K562 (cell line): Measurements from ENCODE around the gene BHLHE40. TPM values are rescaled to one million over a fixed set of nuclear protein-coding genes. Genes with fewer than 3 reads are reported as not detected.

Source experiments
- ATAC-seq: fragments of 200-7000 bp; cut with Tn5 transposase; 3 replicates; pipeline ENCODE4 v1.9.1; 2020; ENCODE audit warnings: moderate library complexity
- BruUV-seq: library from RNA; stranded (reverse); fragments of 400-500 nt; replicated peaks from 2 replicates; lab custom pipeline; 2021; lab: Mats Ljungman, UMichigan
- CTCF ChIA-PET: fragments of 300-600 bp; formaldehyde crosslinking; extraction: SDS; loops from one replicate; lab custom pipeline; 2021; ENCODE audit warnings: low intra/inter-chr PET ratio; lab: Yijun Ruan, JAX
- POLR2A ChIA-PET: fragments of 300-600, 350-650 bp; sonication (Branson Sonifier 250); formaldehyde crosslinking; extraction: SDS; loops from one replicate; lab custom pipeline; 2021; ENCODE audit warnings: antibody characterized with exemption, inconsistent platforms; lab: Yijun Ruan, JAX
- DNase-seq, 4 experiments: peaks; one replicate each; pipeline versions ENCODE4 v3.0.0 to v3.0.0-alpha.2; 2011 to 2018; ENCODE audit warnings: low spot score in 3 of 4, mixed read lengths in 3 of 4; ENCODE audit errors: extremely low read depth in 1 of 4
- FAIRE-seq: peaks from 2 replicates; lab custom pipeline; 2011; peaks lifted over from hg19 to GRCh38; lab: Jason Lieb, UNC
- H2AFZ ChIP-seq: 2 replicates; pipeline ENCODE4 v1.6.0; 2011; ENCODE audit warnings: low read depth, low read length, control low read depth, inconsistent platforms
- H3K27ac ChIP-seq: fragments of 200-600 bp; 3 replicates; pipeline ENCODE4 v1.8.0; 2011; ENCODE audit warnings: low read depth, mild to moderate bottlenecking, control low read depth, inconsistent platforms, low read length, moderate library complexity, mixed read lengths; ENCODE audit errors: extremely low read depth
- H3K27me3 ChIP-seq, 2 experiments: fragments of 300-600 bp in 1 of 2; 2 replicates in 1 of 2; 3 replicates in 1 of 2; pipeline versions ENCODE4 v1.6.0 to v1.8.0; 2011; ENCODE audit warnings: inconsistent platforms in 2 of 2, low read length in 2 of 2, mild to moderate bottlenecking in 1 of 2, mixed read lengths in 1 of 2, moderate library complexity in 1 of 2; ENCODE audit not compliant: control insufficient read depth in 2 of 2, insufficient read depth in 2 of 2
- H3K36me3 ChIP-seq: fragments of 300-600 bp; 3 replicates; pipeline ENCODE4 v1.8.0; 2011; ENCODE audit warnings: mild to moderate bottlenecking, low read length, inconsistent platforms; ENCODE audit not compliant: control insufficient read depth, insufficient read depth
- H3K4me1 ChIP-seq, 2 experiments: fragments of 200-600 bp in 1 of 2; replicated peaks in 1 of 2; 2 replicates in 1 of 2; 3 replicates in 1 of 2; pipeline versions ENCODE4 v1.5.1 to v1.8.0; 2011; ENCODE audit warnings: inconsistent platforms in 2 of 2, low read length in 2 of 2, mild to moderate bottlenecking in 1 of 2, mixed read lengths in 1 of 2, moderate library complexity in 1 of 2; ENCODE audit not compliant: control insufficient read depth in 2 of 2, insufficient read depth in 2 of 2
- H3K4me2 ChIP-seq: 2 replicates; pipeline ENCODE4 v1.6.1; 2011; ENCODE audit warnings: low read length, control low read depth, inconsistent platforms, mixed read lengths; ENCODE audit not compliant: insufficient read depth
- H3K4me3 ChIP-seq: fragments of 200-600 bp; sonication (generic), shearing (Covaris generic); 2 replicates; pipeline ENCODE4 v1.5.1; 2016; ENCODE audit warnings: control low read depth, inconsistent platforms
- H3K79me2 ChIP-seq: fragments of 200-600 bp; 3 replicates; pipeline ENCODE4 v1.8.0; 2011; ENCODE audit warnings: low read length, inconsistent platforms; ENCODE audit not compliant: control insufficient read depth, insufficient read depth
- H3K9ac ChIP-seq, 2 experiments: 2 replicates each; pipeline versions ENCODE4 v1.6.0 to v1.6.1; 2011; ENCODE audit warnings: low read depth in 2 of 2, low read length in 2 of 2, control low read depth in 1 of 2, inconsistent platforms in 1 of 2, mild to moderate bottlenecking in 1 of 2, mixed read lengths in 1 of 2; ENCODE audit not compliant: insufficient read depth in 1 of 2
- H3K9me1 ChIP-seq: one replicate; pipeline ENCODE4 v1.6.0; 2011; ENCODE audit warnings: inconsistent platforms, mild to moderate bottlenecking, low read length, moderate library complexity; ENCODE audit not compliant: control insufficient read depth, insufficient read depth
- H3K9me3 ChIP-seq: replicated peaks from 2 replicates; pipeline ENCODE4 v1.5.1; 2011; ENCODE audit warnings: low read depth, low read length, inconsistent platforms; ENCODE audit not compliant: control insufficient read depth, insufficient read depth
- H4K20me1 ChIP-seq: replicated peaks from 2 replicates; pipeline ENCODE4 v1.6.1; 2011; ENCODE audit warnings: low read length, inconsistent platforms, mixed read lengths; ENCODE audit not compliant: control insufficient read depth, insufficient read depth
- CEBPB ChIP-seq: fragments of 450-650 bp; IDR thresholded peaks from 2 replicates; pipeline ENCODE4 v1.6.1; 2016; ENCODE audit warnings: missing genetic modification characterization, missing compliant biosample characterization
- CEBPG ChIP-seq, 3 experiments: fragments of 200-800 bp in 1 of 3; sonication (Bioruptor generic) in 1 of 3; sonication (generic) in 1 of 3; formaldehyde crosslinking in 1 of 3; IDR thresholded peaks in 2 of 3; conservative IDR thresholded peaks in 1 of 3; 2 replicates each; pipeline versions ENCODE4 v1.6.1 to v1.8.0; 2016 to 2022; ENCODE audit warnings: missing compliant biosample characterization in 2 of 3, missing genetic modification characterization in 2 of 3, mild to moderate bottlenecking in 1 of 3, missing genetic modification reagents in 1 of 3
- CHCHD3 ChIP-seq: fragments of 250-450 bp; sonication (Bioruptor Pico); IDR thresholded peaks from 2 replicates; pipeline ENCODE4 v2.1.2; 2022; ENCODE audit warnings: mild to moderate bottlenecking
- LEF1 ChIP-seq: fragments of 450-650 bp; IDR thresholded peaks from 2 replicates; pipeline ENCODE4 v1.6.1; 2016; ENCODE audit warnings: mild to moderate bottlenecking
- RCOR1 ChIP-seq, 2 experiments: IDR thresholded peaks; 2 replicates each; pipeline ENCODE4 v1.6.1; 2012; ENCODE audit warnings: low read depth in 2 of 2, low read length in 2 of 2, borderline replicate concordance in 1 of 2, improper control_type of control experiment in 1 of 2
- TRIM24 ChIP-seq, 2 experiments: fragments of 450-650 bp; IDR thresholded peaks; 2 replicates each; pipeline ENCODE4 v1.6.1; 2016
- ZNF239 ChIP-seq: fragments of 250-450 bp; sonication (Bioruptor Pico); IDR thresholded peaks from 2 replicates; pipeline ENCODE4 v1.4.0; 2020; ENCODE audit warnings: mild to moderate bottlenecking
- WGBS: fragments of 100-300 bp; shearing (Covaris generic); methylation state at CpG from one replicate; pipeline ENCODE4 v1.1.6; 2016; ENCODE audit warnings: low coverage, mixed read lengths; ENCODE audit not compliant: insufficient coverage; ENCODE audit errors: missing lambda C conversion rate; 5-methylcytosine and 5-hydroxymethylcytosine counted together
- in situ Hi-C: fragments of 300-500 bp; cut with MboI; formaldehyde crosslinking; loops from 4 replicates; pipeline ENCODE4 v1.15.0; 2018; ENCODE audit warnings: inconsistent platforms, mixed read lengths
- intact Hi-C: fragments of 100-400 bp; cut with micrococcal nuclease; formaldehyde crosslinking; loops from 2 replicates; pipeline ENCODE4 v1.14.2; 2022
- polyA plus RNA-seq, 8 experiments: library from polyadenylated mRNA; depleted of rRNA in 4 of 8; stranded (reverse) in 5 of 8; unstranded in 3 of 8; fragments of >200 nt; fragmentation: Nextera tagmentation in 2 of 8; fragmentation: Illumina TruSeq in 1 of 8; extraction: Ambion mirVana in 2 of 8; extraction: Trizol in 1 of 8; gene quantifications; 2 replicates each; pipeline versions ENCODE4 v1.2.1 to v1.2.3, GENCODE V29; 2011 to 2014; ENCODE audit warnings: inconsistent platforms in 1 of 8, missing spikeins in 1 of 8
- total RNA-seq, 7 experiments: library from RNA; depleted of rRNA in 6 of 7; stranded (reverse); fragments of >200 nt in 6 of 7; fragmentation: Illumina TruSeq in 2 of 7; extraction: Trizol in 2 of 7; gene quantifications; 2 replicates each; pipeline versions ENCODE4 v1.2.1 to v1.2.3, GENCODE V29; 2011 to 2021; ENCODE audit warnings: low replicate concordance in 1 of 7

BHLHE40 gene
- total and polyA plus RNA-seq, 9 of the 15 experiments (the other 6 are each of a cell fraction or from before 2014, with no cell fraction given), result 12.0 to 83.9 (median 31.4) TPM

- BruUV-seq, result no TSS peak
- Histone ChIP-seq H4K20me1 (no peaks in the 10 kb centered on the region), H3K4me3 (no peak overlapping the region), H3K4me1 (no peaks in the 10 kb centered on the region), H3K79me2 (no peaks in the 10 kb centered on the region), H3K27ac (no peak overlapping the region), H3K9me3 (no peaks in the 10 kb centered on the region), H3K9ac (no peak overlapping the region), H2AFZ (no peak overlapping the region), H3K4me2 (no peak overlapping the region), H3K9me1 (no peaks in the 10 kb centered on the region), H3K36me3 (no peaks in the 10 kb centered on the region), H3K27me3 (no peaks in the 10 kb centered on the region)
- TF ChIP-seq CEBPB, result peak; percentile 95
- no peak for TF ChIP-seq CHCHD3 (CRISPR knock-in tag)
- TF ChIP-seq CEBPG (CRISPR knock-in tag; IDR thresholded peaks at IDR 0.05), result peak; percentile 73
- TF ChIP-seq CEBPG (tag; conservative IDR thresholded peaks at IDR 0.05 in 1 of 2, IDR thresholded peaks at IDR 0.05 in 1 of 2), result peak; percentile 62 to 93; a peak in 3 of 4 replicates
- TF ChIP-seq RCOR1 (IDR thresholded peaks at IDR 0.05; ENCODE audit: borderline replicate concordance in 1 of 2, low read depth in 2 of 2, low read length in 2 of 2), result no peak
- TF ChIP-seq TRIM24 (IDR thresholded peaks at IDR 0.05), result no peak
- ATAC-seq (no peak), FAIRE-seq (no peak), DNase-seq (no peak)
- intact Hi-C loops (no loop called here), in situ Hi-C loops (no loop called here)
- ChIA-PET CTCF (no interaction called here), POLR2A (interaction anchor here (0.6 to 1.1 kb wide), 3 partner anchors 9 to 163 kb away, joined by 3 read pairs; no protein-coding TSS in a partner anchor)
- WGBS, result 96% methylated on average over 2 of the region's 2 CpGs
Observed at GRCh38 chr3:4949004-4949403, 30.2 kb upstream of the BHLHE40 start.

- no peaks in the 10 kb centered on the region for H3K4me1 ChIP-seq
- H3K36me3 ChIP-seq, result no peaks in the 10 kb centered on the region
- CTCF ChIA-PET, result no interaction called here
- intact Hi-C loops, result no loop called here
- H3K9me3 ChIP-seq, result no peaks in the 10 kb centered on the region
- BruUV-seq, result no TSS peak
- no peaks in the 10 kb centered on the region for H3K9me1 ChIP-seq
- no peak for FAIRE-seq
- no peak for DNase-seq
- no peaks in the 10 kb centered on the region for H3K27me3 ChIP-seq
- no peak overlapping the region for H3K27ac ChIP-seq
- no peaks in the 10 kb centered on the region for H3K79me2 ChIP-seq
- H3K4me2 ChIP-seq, result no peak overlapping the region
- TF ChIP-seq LEF1 (no peak), ZNF239 (peak; percentile 56)
- TF ChIP-seq, all 486 proteins: peak for 1
- WGBS, result 47% methylated on average over 2 of the region's 2 CpGs
- H3K4me3 ChIP-seq, result no peak overlapping the region
- H2AFZ ChIP-seq, result 0 out of 2 replicates have a peak overlapping the region, but pooled peaks have one; percentile 2
- H4K20me1 ChIP-seq, result no peaks in the 10 kb centered on the region
- ATAC-seq, result no peak; the same call in 2 of the 3 replicates
- in situ Hi-C loops, result no loop called here
- H3K9ac ChIP-seq, result no peak overlapping the region
- POLR2A ChIA-PET, result interaction anchor here (0.6 to 1.1 kb wide), 4 partner anchors 10 to 608 kb away, joined by 3 read pairs; no protein-coding TSS in a partner anchor
Observed at GRCh38 chr3:4949659-4950058, 29.6 kb upstream of the BHLHE40 start.
